Muscle of arm (tissue), 12 donors: ENCODE data around the gene CHMP2B. TPM values are rescaled to one million over a fixed set of nuclear protein-coding genes. Genes with fewer than 3 reads are reported as not detected.
"Not testable (repeated sequence)": the region's sequence is repeated elsewhere in the genome, so short reads cannot be mapped to it uniquely, and the experiment has no call there.

Source experiments
- DNase-seq: peaks from one replicate; pipeline ENCODE4 v3.0.0-alpha.2; 2013
- polyA plus RNA-seq, 12 donors: library from polyadenylated mRNA; unstranded; fragments of 120-200 nt; gene quantifications; one replicate each; pipeline ENCODE4 v1.2.1, GENCODE V29; 2013; ENCODE audit not compliant: insufficient read length in 12 of 12

CHMP2B gene
- polyA plus RNA-seq, 12 donors, result 23.3 to 39.6 (median 29.2) TPM; not detected in 1

- no peak for DNase-seq
Observed at GRCh38 chr3:87225659-87226058, 1.4 kb upstream of the CHMP2B start.

GRCh38 chr3:87227835-87228144 is 681 bp downstream of the CHMP2B start:
- no peak for DNase-seq

GRCh38 chr3:87228316-87228715 is 1.2 kb downstream of the CHMP2B start:
- DNase-seq, result no peak

- DNase-seq, result no peak
Observed at GRCh38 chr3:87229113-87229512, 2.0 kb downstream of the CHMP2B start.

- DNase-seq, result no peak
Observed at GRCh38 chr3:87233805-87234204, 6.7 kb downstream of the CHMP2B start.

GRCh38 chr3:87236093-87236492 is 9.0 kb downstream of the CHMP2B start:
- DNase-seq, result no peak

GRCh38 chr3:87246662-87247429 is 19.7 kb downstream of the CHMP2B start:
- DNase-seq, result no peak

DNA sequence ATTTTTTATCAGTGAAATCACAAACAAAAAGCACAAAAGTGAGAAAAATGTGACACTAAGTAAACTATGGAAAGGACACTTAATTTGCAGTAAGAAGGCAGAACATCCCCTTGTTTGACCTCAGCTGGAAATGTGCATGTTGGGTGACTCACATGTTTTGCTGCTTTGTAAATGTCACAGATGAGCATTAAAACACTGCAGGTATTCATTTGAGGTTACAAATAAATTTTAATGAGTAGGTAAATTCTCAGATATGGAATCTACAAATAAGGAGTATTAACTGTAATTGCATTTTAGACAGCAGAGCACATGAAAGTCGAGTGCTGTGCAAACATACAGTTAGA is 20.3 kb downstream of the CHMP2B start:
- DNase-seq, result no peak

GRCh38 chr3:87248231-87248630 is 21.1 kb downstream of the CHMP2B start:
- DNase-seq, result not testable (repeated sequence)

DNA sequence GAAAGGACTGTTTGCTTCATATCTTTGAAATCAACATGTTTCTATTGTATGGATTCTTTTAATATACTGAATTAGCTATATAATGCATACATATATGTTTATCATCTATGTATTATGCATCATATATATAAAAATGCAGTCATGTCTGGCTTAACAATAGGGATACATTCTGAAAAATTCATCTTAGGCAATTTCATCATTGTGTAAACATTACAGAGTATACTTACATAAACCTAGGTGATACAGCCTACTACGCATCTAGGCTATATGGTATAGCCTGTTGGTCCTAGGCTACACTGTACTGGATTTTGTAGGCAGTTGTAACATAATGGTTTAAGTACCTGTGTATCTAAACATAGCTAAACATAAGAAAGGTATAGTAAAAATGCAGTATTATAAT is 21.7 kb downstream of the CHMP2B start:
- no peak for DNase-seq

DNA sequence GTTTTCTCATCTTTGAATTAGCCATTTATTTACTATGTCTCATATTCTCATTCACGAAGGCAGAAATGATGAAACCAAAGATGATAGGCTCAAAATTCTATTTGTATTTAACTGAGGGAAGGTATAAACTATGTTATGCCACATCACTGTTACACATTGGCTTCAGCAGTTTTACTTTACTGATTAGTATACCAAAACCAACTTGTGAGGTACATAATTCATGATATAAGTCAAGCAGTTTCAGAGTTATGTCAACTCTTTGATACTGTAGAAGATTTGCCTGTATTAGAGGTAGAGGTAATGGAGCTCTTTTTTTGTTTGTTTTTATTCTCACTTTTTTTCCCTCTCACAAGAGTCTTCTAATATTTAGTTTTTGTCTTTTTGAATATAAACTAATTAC is 22.9 kb downstream of the CHMP2B start:
- DNase-seq, result no peak

GRCh38 chr3:87260270-87260669 is 33.2 kb downstream of the CHMP2B start:
- peak; percentile 24 for DNase-seq

DNA sequence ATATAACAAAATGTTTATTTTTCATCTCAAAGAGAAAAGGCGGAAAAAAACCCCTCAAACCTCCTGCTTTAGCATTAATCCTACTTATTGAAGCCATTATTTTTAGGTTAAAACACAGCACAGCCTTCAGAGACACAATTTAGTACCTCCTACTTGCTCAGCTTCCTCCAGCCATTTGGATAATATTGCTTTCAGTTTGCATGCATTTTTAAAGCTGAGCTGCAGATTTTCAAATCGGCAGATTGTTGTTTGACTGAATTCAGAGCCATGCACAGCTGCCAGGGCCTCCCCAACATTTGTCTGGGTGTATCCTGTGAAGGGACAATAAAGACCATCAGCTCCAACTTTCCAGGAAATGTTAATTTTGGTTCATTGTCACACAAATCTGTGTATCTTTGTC is 34.8 kb downstream of the CHMP2B start:
- DNase-seq, result no peak

- no peak for DNase-seq
Observed at GRCh38 chr3:87267953-87268645, 41.0 kb downstream of the CHMP2B start.

GRCh38 chr3:87268646-87269211 is 41.6 kb downstream of the CHMP2B start:
- no peak for DNase-seq

- no peak for DNase-seq
Observed at GRCh38 chr3:87269723-87270122, 42.6 kb downstream of the CHMP2B start.

DNA sequence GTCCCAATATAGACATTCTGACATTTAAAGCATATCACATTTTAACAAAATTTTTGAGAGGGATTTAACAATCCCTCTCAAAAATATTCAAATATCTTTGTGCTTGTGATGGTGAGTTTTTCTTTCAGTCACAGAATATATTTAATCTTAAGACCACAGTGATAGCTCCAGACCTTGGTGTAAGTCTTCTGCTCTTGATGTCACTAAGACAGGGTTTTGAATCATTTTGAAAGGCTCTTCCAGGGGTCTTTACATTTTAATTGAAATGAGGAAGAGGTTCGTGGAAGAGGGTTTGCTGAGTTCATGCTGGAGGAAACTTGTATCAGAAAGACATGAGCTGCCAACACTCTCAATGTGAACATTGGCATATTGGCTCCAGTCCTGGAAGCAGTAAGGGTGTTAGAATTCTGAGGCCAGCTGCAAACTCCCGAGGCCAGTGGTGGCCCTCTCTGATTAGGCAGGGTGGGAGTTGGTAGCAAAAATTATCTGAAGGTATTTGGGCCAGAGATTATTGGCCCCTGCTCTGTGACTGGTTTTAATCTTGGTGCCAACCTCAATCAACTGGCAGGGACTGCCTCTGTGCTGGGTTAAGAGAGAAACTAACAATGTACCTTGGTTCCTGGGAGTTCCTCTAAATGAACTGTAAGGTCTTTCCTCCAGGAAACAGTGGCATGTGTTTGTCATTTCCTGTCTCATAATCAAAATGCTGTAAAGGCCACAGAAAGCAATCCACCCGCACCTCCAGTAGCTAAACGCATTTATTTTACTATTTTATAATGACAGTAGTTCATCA is 44.0 kb downstream of the CHMP2B start:
- no peak for DNase-seq

DNA sequence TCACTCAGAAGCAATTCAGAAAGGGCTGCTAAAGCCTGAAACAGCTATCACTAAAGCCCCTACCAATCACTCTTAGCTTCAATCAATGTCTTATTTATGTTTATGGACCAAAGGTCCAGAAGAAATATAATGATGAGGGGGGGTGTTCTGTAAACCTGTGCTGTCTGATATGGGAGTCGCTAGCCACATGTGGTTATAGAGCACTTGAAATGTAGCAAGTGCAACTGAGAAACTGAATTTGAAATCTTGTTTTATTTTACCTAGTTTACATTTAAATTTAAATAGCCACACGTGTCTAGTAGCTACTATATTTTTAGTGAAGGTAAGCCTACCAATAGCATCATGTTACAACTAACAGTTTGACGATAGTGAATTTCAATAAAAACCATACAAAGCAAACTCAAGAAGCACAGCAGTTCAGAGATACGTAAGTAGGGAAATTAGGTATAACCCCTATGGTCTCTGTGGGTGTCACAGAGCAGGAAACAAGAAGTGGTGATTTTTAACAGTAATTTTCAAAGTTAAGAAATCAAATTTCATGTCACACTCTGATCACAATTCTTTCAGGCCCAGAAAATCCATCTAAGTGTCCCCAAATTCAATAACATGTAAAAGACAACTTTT is 45.7 kb downstream of the CHMP2B start:
- no peak for DNase-seq

- no peak for DNase-seq
Observed at GRCh38 chr3:87276484-87276883, 49.4 kb downstream of the CHMP2B start, which contains the start of gene POU1F1. Gene POU1F1, minus strand, starts transcription at chr3:87276584. Its CDS starts 122 bp downstream, at chr3:87276462.

DNA sequence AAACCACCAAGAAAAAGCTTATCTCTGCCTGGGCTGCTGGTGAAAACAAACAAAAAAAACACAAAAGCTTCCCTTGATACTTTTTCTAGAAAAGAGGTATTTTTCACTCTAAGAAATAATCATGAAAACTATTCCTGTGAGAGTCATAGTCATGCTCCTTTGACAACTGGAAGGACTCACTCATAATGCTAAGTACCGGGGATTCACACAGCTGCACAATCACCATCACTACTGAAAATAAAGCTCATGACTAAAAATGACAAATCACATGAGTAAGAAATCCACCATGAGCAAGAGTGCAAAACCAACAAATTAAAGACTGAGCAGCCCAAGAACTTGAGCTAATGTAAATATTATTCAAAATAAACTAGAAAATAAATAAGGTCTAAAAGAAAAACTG is 59.9 kb downstream of the CHMP2B start:
- no peak for DNase-seq

- DNase-seq, result no peak
Observed at GRCh38 chr3:87288446-87288845, 61.3 kb downstream of the CHMP2B start.

GRCh38 chr3:87298111-87298718 is 71.1 kb downstream of the CHMP2B start:
- DNase-seq, result peak; percentile 17
